IMR-90 (cell line): ENCODE data around the gene RAP1GAP. TPM values are rescaled to one million over a fixed set of nuclear protein-coding genes. Genes with fewer than 3 reads are reported as not detected.
A peak's percentile ranks its signal among the peaks of the same experiment; 100 is the strongest.

Experiments used
- ATAC-seq: fragments of 200-7000 bp; cut with Tn5 transposase; 2 replicates; pipeline ENCODE4 v1.9.1; 2020; ENCODE audit warnings: low read depth, mild to moderate bottlenecking, moderate library complexity
- BruUV-seq: library from RNA; stranded (reverse); fragments of 400-500 nt; replicated peaks from 2 replicates; lab custom pipeline; 2021; lab: Mats Ljungman, UMichigan
- CTCF ChIA-PET: fragments of 300-600 bp; formaldehyde crosslinking; extraction: SDS; loops from one replicate; lab custom pipeline; 2021; ENCODE audit warnings: antibody characterized with exemption; lab: Yijun Ruan, JAX
- POLR2A ChIA-PET: fragments of 300-600 bp; sonication (Branson Sonifier 250); formaldehyde crosslinking; loops from one replicate; lab custom pipeline; 2022; ENCODE audit warnings: antibody characterized with exemption; ENCODE audit not compliant: unreplicated experiment; lab: Charles Lee
- DNase-seq: peaks from one replicate; pipeline ENCODE4 v3.0.0; 2013
- H2AFZ ChIP-seq: replicated peaks from 2 replicates; pipeline ENCODE3; 2013; ENCODE audit warnings: low read length, mild to moderate bottlenecking; ENCODE audit not compliant: poor library complexity
- H2AK5ac ChIP-seq: 2 replicates; pipeline ENCODE4 v1.6.1; 2013; ENCODE audit warnings: low read depth, low read length, inconsistent platforms
- H2AK9ac ChIP-seq: replicated peaks from 2 replicates; pipeline ENCODE3; 2013; ENCODE audit warnings: mild to moderate bottlenecking, low read depth, low read length, moderate library complexity; ENCODE audit not compliant: poor library complexity
- H2BK120ac ChIP-seq: 2 replicates; pipeline ENCODE4 v1.6.1; 2013; ENCODE audit warnings: low read depth, low read length, inconsistent platforms
- H2BK15ac ChIP-seq: 3 replicates; pipeline ENCODE4 v1.6.1; 2013; ENCODE audit warnings: low read depth, low read length, inconsistent platforms
- H2BK20ac ChIP-seq: 2 replicates; pipeline ENCODE4 v1.6.1; 2013; ENCODE audit warnings: low read depth, mild to moderate bottlenecking, inconsistent platforms, low read length, moderate library complexity
- H2BK5ac ChIP-seq: 2 replicates; pipeline ENCODE4 v1.6.1; 2013; ENCODE audit warnings: mild to moderate bottlenecking, low read depth, low read length, inconsistent platforms; ENCODE audit not compliant: poor library complexity, severe bottlenecking
- H3K14ac ChIP-seq: replicated peaks from 2 replicates; pipeline ENCODE4 v1.6.1; 2013; ENCODE audit warnings: low read depth, low read length, inconsistent platforms
- H3K18ac ChIP-seq: 2 replicates; pipeline ENCODE4 v1.6.1; 2013; ENCODE audit warnings: low read depth, low read length, control low read depth
- H3K23ac ChIP-seq: 2 replicates; pipeline ENCODE4 v1.6.1; 2013; ENCODE audit warnings: low read depth, low read length, inconsistent platforms
- H3K27ac ChIP-seq: 2 replicates; pipeline ENCODE4 v1.5.1; 2013; ENCODE audit warnings: mild to moderate bottlenecking, control low read depth, low read length; ENCODE audit not compliant: insufficient read depth
- H3K27me3 ChIP-seq: 2 replicates; pipeline ENCODE4 v1.6.1; 2013; ENCODE audit warnings: low read length; ENCODE audit not compliant: control insufficient read depth, insufficient read depth
- H3K36me3 ChIP-seq: 2 replicates; pipeline ENCODE4 v1.6.1; 2013; ENCODE audit warnings: low read length, mixed read lengths; ENCODE audit not compliant: control insufficient read depth, insufficient read depth
- H3K4ac ChIP-seq: 2 replicates; pipeline ENCODE4 v1.6.1; 2013; ENCODE audit warnings: low read depth, low read length, inconsistent platforms
- H3K4me1 ChIP-seq: 2 replicates; pipeline ENCODE4 v1.6.1; 2013; ENCODE audit warnings: low read length, mixed read lengths; ENCODE audit not compliant: control insufficient read depth, insufficient read depth
- H3K4me2 ChIP-seq: 2 replicates; pipeline ENCODE4 v1.6.1; 2013; ENCODE audit warnings: low read depth, mild to moderate bottlenecking, control low read depth, low read length, moderate library complexity
- H3K4me3 ChIP-seq: 2 replicates; pipeline ENCODE4 v1.5.1; 2013; ENCODE audit warnings: low read depth, mild to moderate bottlenecking, control low read depth, low read length, moderate library complexity; ENCODE audit not compliant: insufficient read depth
- H3K56ac ChIP-seq: 2 replicates; pipeline ENCODE4 v1.6.1; 2013; ENCODE audit warnings: low read length, inconsistent platforms; ENCODE audit not compliant: insufficient read depth; ENCODE audit errors: extremely low read depth
- H3K79me1 ChIP-seq, 2 experiments: 2 replicates each; pipeline ENCODE4 v1.6.1; 2013; ENCODE audit warnings: low read length in 2 of 2, inconsistent platforms in 1 of 2, low read depth in 1 of 2
- H3K9ac ChIP-seq: 2 replicates; pipeline ENCODE4 v1.6.1; 2013; ENCODE audit warnings: low read depth, low read length, control low read depth
- H3K9me1 ChIP-seq: 2 replicates; pipeline ENCODE4 v1.6.1; 2013; ENCODE audit warnings: low read length, inconsistent platforms; ENCODE audit not compliant: insufficient read depth
- H3K9me3 ChIP-seq: 2 replicates; pipeline ENCODE4 v1.6.1; 2013; ENCODE audit warnings: low read length; ENCODE audit not compliant: control insufficient read depth, insufficient read depth
- H4K20me1 ChIP-seq: 2 replicates; pipeline ENCODE4 v1.6.1; 2013; ENCODE audit warnings: low read length, inconsistent platforms; ENCODE audit not compliant: insufficient read depth
- H4K5ac ChIP-seq: 2 replicates; pipeline ENCODE4 v1.6.1; 2013; ENCODE audit warnings: mild to moderate bottlenecking, low read depth, low read length, control low read depth
- H4K8ac ChIP-seq, 2 experiments: 2 replicates each; pipeline ENCODE4 v1.6.1; 2013; ENCODE audit warnings: low read depth in 2 of 2, low read length in 2 of 2, control low read depth in 1 of 2, inconsistent platforms in 1 of 2
- H4K91ac ChIP-seq: 2 replicates; pipeline ENCODE4 v1.6.1; 2013; ENCODE audit warnings: low read depth, low read length, inconsistent platforms; ENCODE audit not compliant: insufficient read depth
- BHLHE40 ChIP-seq: fragments of 150-350 bp; IDR thresholded peaks from 2 replicates; pipeline ENCODE4 v1.6.1; 2016; ENCODE audit warnings: mild to moderate bottlenecking, low read depth, low read length
- CEBPB ChIP-seq: IDR thresholded peaks from 2 replicates; pipeline ENCODE4 v1.6.1; 2012; ENCODE audit warnings: low read depth, low read length, improper control_type of control experiment
- MAFK ChIP-seq: IDR thresholded peaks from 2 replicates; pipeline ENCODE4 v1.6.1; 2012; ENCODE audit warnings: low read depth, low read length, improper control_type of control experiment
- MAZ ChIP-seq: IDR thresholded peaks from 2 replicates; pipeline ENCODE4 v1.6.1; 2012; ENCODE audit warnings: low read depth, mild to moderate bottlenecking, low read length, improper control_type of control experiment, moderate library complexity, borderline replicate concordance
- MXI1 ChIP-seq: IDR thresholded peaks from 2 replicates; pipeline ENCODE4 v1.6.1; 2012; ENCODE audit warnings: low read depth, mild to moderate bottlenecking, low read length, moderate library complexity, borderline replicate concordance
- WGBS, 2 experiments: methylation state at CpG; one replicate each; pipeline versions ENCODE4 v1.1.5 to v1.1.7; 2013; ENCODE audit warnings: missing lambda C conversion rate in 2 of 2; ENCODE audit not compliant: insufficient read length in 1 of 2; ENCODE audit errors: extremely low coverage in 2 of 2; 5-methylcytosine and 5-hydroxymethylcytosine counted together
- dilution Hi-C: fragments of 300-500 bp; cut with HindIII; formaldehyde crosslinking; loops from one replicate; pipeline ENCODE4 v1.14.3; 2018; ENCODE audit warnings: low sequenced_read_pairs; ENCODE audit not compliant: unreplicated experiment
- in situ Hi-C: fragments of 300-500 bp; cut with MboI; formaldehyde crosslinking; loops from 3 replicates; pipeline ENCODE4 v1.14.3; 2019; ENCODE audit warnings: low sequenced_read_pairs, inconsistent platforms, mixed read lengths
- intact Hi-C: fragments of 100-400 bp; cut with micrococcal nuclease; formaldehyde crosslinking; loops from 2 replicates; pipeline ENCODE4 v1.10.0; 2022
- polyA plus RNA-seq, 3 experiments: library from polyadenylated mRNA; depleted of rRNA; stranded (reverse); fragments of >200 nt; gene quantifications; 2 replicates each; pipeline ENCODE4 v1.2.3, GENCODE V29; 2012; ENCODE audit warnings: low replicate concordance in 1 of 3
- total RNA-seq: library from RNA; depleted of rRNA; stranded (reverse); fragments of >200 nt; gene quantifications from 2 replicates; pipeline ENCODE4 v1.2.3, GENCODE V29; 2012
- TF ChIP-seq, protein P1 (sequence below): fragments of 150-350 bp; IDR thresholded peaks from 2 replicates; pipeline ENCODE4 v1.6.1; 2016; ENCODE audit warnings: low read depth, mild to moderate bottlenecking, low read length, moderate library complexity, borderline replicate concordance

The RAP1GAP gene
- total and polyA plus RNA-seq, 2 of the 4 experiments (the other 2 are of a cell fraction), result under 0.01 to 0.10 TPM

GRCh38 chr1:21608798-21609197 lies 60.4 kb downstream of the RAP1GAP start:
- dilution Hi-C loops, result no loop called here

More at GRCh38 chr1:21608798-21609197, 60.4 kb downstream of the RAP1GAP start:
- TF ChIP-seq, protein P1, sequence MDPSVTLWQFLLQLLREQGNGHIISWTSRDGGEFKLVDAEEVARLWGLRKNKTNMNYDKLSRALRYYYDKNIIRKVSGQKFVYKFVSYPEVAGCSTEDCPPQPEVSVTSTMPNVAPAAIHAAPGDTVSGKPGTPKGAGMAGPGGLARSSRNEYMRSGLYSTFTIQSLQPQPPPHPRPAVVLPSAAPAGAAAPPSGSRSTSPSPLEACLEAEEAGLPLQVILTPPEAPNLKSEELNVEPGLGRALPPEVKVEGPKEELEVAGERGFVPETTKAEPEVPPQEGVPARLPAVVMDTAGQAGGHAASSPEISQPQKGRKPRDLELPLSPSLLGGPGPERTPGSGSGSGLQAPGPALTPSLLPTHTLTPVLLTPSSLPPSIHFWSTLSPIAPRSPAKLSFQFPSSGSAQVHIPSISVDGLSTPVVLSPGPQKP, result no peak
- TF ChIP-seq MXI1, result no peak
- peak; percentile 46 for TF ChIP-seq MAFK
- TF ChIP-seq MAZ, result no peak
- TF ChIP-seq CEBPB, result no peak
- no peak for TF ChIP-seq BHLHE40
- H3K4ac ChIP-seq, result no peak overlapping the region
- intact Hi-C loops, result no loop called here
- H3K79me1 ChIP-seq, result no peaks in the 10 kb centered on the region
- H2BK15ac ChIP-seq, result no peak overlapping the region
- H4K20me1 ChIP-seq, result no peaks in the 10 kb centered on the region
- no peak overlapping the region for H3K23ac ChIP-seq
- no peak overlapping the region for H2BK120ac ChIP-seq
- H3K9ac ChIP-seq, result no peak overlapping the region
- peaks cover 53% of the 10 kb centered on the region for H3K27me3 ChIP-seq
- H3K18ac ChIP-seq, result no peak overlapping the region
- H2BK20ac ChIP-seq, result no peak overlapping the region
- H4K5ac ChIP-seq, result no peak overlapping the region
- POLR2A ChIA-PET, result no interaction called here
- H3K36me3 ChIP-seq, result no peaks in the 10 kb centered on the region
- H3K4me1 ChIP-seq, result peaks cover 3% of the 10 kb centered on the region; the same call in 1 of the 2 replicates
- ATAC-seq (no peak), DNase-seq (no peak)
- H2AK5ac ChIP-seq, result no peak overlapping the region
- CTCF ChIA-PET, result no interaction called here
- no peak overlapping the region for H2BK5ac ChIP-seq
- H3K27ac ChIP-seq, result no peak overlapping the region
- H3K56ac ChIP-seq, result no peak overlapping the region
- no peak overlapping the region for H2AK9ac ChIP-seq
- no TSS peak for BruUV-seq
- no peak overlapping the region for H3K4me2 ChIP-seq
- H3K14ac ChIP-seq, result no peak overlapping the region
- H4K8ac ChIP-seq, result no peak overlapping the region
- in situ Hi-C loops, result no loop called here
- peaks cover 3% of the 10 kb centered on the region; the same call in 1 of the 2 replicates for H3K9me1 ChIP-seq
- H3K9me3 ChIP-seq, result no peaks in the 10 kb centered on the region
- WGBS, 2 experiments, result no CpG with 5 or more reads among the region's 4 CpGs
- no peak overlapping the region for H4K91ac ChIP-seq
- H3K4me3 ChIP-seq, result no peak overlapping the region
- H2AFZ ChIP-seq, result peak overlapping the region; percentile 8
